T-helper 2 cell (primary cell): Measurements from ENCODE around the gene ANKRD29.

Experiments used
- DNase-seq, 5 experiments: peaks; one replicate each; pipeline versions ENCODE4 v3.0.0 to v3.0.0-alpha.2; 2012 to 2022

Gene ANKRD29

DNA sequence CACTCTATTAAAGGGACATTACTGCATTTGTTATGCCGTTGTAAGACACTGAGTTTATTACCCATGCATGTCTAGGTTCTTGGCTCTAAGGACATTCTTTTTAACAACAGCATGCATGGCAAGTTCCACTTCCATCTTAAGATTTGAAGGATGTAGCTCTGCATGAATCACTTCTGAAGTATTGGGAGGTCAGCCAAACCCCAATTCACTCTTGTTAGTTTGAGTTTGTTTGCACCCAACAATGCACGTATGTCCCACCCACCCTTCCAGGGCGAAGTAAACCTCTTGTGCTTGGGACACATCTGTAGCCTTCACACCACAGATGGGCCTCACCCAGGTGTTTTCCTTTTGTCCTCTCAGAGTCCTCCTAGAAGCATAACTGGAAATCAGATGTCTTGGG, 21.0 kb upstream of the ANKRD29 start:
- DNase-seq, result no peak

DNA sequence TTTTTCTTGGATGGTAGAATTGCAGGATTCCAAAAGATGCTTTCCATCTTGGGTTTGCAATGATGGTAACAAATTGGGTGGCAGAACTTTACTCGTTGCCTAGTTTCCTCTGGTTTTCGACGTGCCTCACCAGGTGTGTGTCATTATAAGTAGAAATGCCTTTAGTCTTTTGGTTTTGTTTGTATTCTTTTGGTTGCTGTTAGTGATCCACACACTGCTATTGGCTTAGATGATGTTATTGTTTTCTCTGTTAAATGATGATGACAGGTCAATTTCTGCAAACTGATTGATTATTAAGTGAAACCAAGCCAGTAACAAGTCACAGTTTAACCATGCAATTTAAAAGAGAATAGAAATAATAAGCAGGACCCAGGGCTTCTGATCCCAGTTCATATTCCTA, 20.4 kb upstream of the ANKRD29 start:
- no peak for DNase-seq

DNA sequence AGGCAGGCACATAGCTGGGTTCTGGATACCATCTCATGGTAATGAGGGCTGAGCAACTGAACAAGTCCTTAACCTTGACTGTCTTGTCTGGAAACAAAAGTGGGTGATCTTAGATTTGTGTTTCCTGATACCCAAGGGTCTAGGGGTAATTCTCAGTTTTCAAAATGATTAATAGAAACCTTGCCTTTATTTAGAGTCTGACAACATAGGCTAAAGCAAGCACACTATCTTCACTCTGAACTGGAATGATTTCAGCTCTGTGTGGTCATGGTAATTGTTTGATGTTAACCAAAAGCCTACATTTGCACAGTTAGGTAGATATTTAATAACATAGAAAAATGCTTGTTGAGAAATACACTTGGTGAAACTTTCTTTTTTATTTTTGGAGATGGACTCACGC, 19.8 kb upstream of the ANKRD29 start:
- no peak for DNase-seq

DNA sequence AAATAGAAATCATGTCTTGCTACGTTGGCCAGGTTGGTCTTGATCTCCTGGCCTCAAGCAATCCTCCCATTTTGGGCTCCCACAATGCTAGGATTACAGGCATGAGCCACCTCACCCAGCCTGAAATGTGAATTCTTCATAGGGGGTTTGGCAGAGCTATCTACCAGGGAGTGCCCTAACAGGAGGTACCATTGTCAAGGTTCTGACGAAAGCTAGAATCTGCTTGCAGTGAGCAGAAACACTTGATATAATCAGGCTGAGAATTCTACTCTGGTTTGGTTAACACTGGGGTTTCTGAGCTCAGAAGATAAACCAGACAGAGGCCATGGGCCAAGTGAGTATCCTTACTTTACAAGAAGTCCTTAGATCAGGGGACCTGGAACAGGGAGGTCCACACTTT, 19.3 kb upstream of the ANKRD29 start:
- no peak for DNase-seq

DNA sequence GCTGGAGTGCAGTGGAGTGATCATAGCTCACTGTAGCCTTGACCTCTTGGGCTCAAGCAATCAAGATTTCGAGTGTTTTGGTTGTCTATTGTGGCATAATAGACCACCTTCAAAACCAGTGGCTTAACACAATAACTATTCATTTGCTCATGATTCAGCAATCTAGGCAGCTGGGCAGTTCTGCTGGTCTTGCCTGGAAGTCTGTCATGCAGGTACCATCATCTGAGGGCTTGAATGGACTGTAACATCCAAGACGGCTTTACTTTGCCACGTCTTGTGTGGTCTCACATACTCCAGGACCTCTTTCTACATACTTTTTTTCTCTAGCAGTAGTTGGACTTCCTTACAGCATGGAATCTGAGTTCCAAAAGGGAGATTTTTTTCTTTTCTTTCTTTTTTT, 13.2 kb upstream of the ANKRD29 start:
- no peak for DNase-seq

DNA sequence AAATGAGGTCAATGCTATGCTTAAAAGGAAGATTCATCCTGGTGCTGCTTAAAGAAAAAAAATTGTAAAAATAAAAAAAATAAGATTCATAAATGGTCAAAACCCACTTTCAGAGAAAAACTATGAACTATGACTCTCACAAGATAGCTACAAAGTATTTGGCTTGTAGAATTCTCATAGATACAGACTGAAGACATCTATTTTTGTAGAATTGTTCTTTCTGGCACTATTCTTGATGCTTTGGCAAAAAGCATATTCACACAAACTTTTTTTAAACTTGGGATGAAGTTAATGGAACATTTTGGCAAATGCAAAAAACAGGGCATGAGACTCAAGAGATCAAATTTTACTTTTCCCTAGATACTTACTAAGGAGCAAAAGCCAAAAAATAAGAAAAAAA, 12.5 kb upstream of the ANKRD29 start:
- DNase-seq, result no peak

DNA sequence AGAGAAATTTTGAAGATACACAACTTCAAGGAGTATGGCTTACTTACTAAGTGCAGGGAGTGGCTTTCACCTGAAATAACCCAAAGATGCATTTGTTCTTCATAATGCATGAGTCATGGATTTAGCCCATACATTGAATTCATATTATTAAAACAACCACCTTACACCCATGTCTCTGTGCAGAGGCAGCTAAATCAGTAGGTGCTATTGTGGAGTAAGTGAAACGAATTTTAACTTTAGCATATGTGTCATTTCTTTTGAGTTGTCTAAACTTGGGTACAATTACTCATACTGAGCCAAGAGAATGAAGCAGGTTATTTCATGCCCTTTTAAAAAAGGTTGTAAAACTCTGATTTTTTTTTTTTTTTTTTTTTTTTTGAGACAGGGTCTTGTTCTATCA, 11.0 kb upstream of the ANKRD29 start:
- DNase-seq, result no peak

DNA sequence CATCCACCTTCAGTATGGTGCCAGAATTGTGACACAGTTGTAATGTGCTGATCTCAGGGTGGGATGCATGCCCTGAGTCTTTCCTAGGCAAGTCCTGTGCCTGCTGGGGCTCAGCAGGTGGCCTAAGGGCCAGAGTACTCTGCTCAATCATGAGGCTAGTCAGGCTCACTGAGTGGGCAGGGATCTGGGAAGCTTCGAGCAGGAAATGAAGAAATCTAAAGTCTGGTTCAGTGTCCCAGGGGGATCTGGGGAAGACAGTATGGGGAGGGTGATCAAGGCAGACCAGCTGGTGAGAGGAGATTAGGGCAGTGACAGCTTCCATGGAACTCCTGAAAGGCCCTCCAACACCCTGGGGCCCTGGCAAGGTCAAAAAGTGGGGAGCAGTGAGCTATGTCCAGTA, 8.9 kb upstream of the ANKRD29 start:
- no peak for DNase-seq

DNA sequence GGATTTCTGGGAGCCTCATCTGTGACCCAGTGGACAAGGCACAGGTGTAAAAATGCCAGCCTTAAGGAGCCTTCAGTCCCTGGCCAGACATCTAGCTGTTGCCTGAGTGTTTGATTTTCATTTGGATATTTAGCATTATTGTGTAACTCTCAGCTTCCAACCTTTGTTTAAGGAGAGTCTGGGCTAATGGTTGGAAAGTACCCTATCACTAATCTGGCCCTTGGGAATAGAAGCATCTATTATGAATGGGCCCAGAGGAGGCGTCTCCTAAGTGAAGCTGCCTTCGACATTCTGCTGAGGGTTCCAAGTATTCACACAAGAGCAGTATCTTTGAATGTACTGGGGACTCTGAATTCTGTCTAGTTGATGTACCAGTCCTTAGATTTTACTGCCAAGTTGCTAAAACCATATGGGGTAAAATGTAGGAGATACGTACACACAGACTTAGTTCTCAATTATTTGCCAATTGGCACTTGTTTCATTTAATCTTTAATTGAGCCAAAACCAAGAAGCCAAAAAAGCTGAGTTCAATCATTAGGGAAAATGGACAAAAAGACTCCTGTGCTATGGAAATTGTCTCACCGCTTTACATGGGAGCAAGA, 7.2 kb upstream of the ANKRD29 start:
- DNase-seq, result no peak

DNA sequence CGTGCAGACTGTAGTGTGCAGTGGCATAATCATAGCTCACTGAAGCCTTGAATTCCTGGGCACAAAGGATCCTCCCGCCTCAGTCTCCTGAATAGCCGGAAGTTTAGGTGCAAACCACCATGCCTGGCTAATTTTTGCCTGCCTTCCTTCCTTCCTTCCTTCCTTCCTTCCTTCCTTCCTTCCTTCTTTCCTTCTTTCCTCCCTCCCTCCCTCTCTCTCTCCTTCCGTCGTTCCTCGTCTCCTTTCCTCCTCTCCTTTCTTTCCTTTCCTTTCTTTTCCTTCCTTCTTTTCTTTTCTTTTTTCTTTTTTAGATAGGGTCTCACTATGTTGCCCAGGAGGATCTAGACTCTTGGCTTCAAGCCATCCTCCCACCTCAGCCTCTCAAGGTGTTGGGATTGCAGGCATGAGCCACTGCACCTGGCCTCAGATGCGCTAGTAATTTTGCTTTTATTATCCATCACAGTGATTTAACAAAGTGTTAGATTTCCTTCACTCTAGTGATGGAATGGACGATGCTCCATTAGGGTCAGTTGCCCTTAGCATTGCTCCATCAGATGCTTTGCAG, 6.6 kb upstream of the ANKRD29 start:
- no peak for DNase-seq

DNA sequence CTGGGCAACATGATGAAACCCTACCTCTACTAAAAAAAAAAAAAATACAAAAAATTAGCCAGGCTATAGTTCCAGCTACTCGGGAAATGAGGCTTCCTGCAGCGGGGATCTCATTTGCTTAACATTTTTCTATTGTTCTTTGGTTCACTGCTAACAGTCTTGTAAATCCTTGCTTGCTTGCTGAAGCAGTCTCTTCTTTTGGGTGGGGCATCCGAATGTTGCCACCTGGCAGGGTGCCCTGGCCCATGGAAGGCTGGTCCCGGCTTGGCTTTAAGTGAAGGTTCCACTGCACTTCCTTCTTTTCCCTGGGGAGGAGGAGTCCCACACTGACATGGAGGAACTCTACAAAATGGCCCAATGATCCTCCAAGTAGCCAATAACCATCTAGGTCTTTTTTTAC, 6.0 kb upstream of the ANKRD29 start:
- no peak for DNase-seq

DNA sequence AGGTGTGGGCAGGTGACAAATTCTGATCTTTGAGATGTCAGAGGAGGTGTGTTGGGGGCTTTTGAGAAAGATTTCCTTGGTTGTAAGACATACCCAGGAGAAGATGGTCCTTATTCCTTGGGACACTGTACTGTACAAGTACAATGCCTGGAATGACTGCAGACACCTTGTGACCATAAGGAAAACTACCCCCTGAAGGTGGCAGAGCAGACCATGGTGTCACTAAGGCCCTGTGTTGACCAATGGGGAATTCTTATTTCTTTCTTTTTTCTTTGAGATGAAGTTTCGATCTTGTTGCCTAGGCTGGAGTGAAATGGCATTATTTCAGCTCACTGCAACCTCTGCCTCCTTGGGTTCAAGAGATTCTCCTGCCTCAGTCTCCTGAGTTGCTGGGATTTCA, 4.4 kb upstream of the ANKRD29 start:
- no peak for DNase-seq

DNA sequence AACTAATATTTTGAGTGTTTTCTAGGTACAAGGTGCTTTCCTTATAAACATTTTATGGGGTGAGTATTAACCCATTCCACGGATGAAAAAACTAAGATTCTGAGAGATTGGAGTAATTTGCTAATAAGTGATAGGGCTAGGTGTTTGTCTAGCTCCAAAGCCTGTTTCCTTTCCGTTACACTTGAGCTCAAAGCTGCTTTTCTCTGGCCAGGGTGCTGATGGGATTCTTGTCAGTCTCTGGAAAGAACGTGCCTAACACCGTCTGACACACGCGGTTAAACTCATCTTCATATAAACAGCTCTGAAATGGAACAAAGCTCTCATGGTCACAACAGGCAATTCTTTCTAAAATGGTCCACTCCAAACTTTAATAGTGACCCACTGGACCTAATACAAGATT, 2.0 kb upstream of the ANKRD29 start:
- no peak for DNase-seq

DNA sequence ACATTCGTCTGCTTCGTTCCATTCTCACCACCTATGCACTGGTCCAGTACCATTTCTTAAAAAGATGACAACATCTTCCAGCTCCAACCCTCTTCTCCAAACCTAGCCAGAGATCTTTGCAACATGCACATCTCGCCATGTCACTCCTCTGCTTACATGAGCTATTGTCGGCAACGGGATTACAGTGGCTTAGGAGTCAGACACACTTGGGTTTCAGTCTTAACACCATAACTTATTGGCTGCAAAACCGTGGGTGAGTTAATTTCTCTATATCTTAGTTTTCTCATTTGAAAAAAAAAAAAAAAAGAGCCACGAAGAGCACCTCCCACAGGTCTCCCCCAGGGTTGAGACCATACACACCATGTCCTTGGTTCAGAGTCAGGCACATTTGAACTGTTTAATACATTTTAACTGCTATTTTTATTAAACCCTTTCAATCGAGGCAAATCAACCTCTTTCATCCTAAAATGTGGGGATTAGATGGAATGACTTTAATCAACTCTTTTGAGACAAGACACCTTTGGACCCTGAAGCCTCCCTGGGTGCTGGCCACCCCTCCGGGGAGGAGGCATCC, 889 bp downstream of the ANKRD29 start:
- peak in 1 of 5 experiments; percentile 26 for DNase-seq

DNA sequence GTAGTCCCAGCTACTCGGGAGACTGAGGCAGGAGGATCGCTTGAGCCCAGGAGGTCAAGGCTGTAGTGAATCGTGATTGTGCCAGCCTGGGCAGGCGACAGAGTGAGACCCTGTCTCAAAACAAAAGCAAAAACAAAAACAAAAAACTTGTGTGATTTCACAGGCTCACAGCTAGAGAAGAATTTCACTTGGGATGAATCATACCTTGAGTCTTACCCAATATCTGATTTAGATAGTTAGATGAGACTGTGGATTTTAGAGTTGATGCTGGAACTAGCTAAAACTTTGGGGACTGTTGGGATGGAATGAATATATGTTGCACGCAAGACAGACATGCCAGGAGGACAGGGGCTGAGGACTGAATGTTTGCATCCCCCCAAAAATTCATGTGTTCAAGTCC, 4.4 kb downstream of the ANKRD29 start:
- no peak for DNase-seq

DNA sequence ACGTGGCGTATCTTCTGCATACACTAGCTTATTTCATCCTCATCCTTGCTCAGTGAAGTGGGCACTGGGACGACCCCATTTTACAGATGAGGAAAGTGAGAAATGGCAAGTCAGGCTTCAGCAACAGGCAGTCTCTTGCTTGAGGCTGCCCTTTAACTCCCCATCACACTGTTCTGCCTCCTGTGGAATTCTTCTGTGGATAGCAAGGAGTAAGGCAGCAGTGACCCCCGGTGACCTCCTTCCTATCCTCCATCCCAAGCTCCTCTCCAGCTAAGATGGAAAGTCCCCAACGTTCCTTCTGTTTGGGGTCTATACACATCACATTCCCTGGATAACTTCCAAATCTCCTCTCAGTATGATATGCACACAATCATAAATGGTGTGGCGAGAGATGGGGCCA, 10.5 kb downstream of the ANKRD29 start:
- DNase-seq, result no peak

DNA sequence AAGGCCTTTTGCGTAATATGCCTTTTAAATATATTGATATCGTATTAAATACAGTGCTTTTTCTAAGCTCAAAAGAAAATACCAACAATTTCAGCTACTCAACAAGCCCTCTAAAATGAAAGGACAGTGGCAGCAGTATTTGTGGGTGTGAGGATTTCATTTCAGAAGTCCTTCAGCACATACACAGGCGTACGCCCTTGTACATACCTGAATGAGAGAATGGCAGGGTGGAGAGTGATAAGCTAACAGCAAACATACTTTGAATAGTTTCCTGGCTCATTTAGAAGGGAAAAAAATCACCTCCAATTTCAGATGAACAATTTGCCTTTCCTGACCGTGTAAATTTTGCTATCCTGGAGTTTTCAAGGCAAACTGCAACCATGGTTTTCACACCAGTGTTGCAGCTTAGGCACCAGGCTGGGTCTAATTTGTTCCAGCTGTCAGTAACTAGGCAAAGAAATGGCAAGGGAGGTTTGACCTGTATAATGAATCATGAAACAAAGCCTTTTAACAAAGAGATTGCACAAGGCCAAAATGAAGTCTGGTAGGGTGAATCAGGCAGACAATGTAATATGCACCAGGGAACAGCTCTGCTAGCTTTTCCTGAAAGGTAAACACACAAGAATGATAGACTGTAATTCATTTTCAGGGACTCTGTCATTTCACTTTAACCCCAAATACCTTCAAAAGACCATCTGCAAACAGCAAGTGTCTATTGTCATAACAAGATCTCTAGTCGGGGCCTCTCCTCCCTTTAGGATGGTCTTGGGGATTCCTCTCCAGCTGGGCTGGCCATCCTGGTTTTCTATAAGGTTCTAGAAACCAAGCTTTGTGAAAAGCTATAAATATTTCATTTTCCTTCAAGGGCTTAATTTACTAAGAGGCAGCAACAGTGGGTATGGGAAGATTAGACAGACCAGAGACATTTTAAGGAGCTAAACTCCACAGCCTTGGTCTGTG, 11.5 kb downstream of the ANKRD29 start:
- DNase-seq, result no peak

DNA sequence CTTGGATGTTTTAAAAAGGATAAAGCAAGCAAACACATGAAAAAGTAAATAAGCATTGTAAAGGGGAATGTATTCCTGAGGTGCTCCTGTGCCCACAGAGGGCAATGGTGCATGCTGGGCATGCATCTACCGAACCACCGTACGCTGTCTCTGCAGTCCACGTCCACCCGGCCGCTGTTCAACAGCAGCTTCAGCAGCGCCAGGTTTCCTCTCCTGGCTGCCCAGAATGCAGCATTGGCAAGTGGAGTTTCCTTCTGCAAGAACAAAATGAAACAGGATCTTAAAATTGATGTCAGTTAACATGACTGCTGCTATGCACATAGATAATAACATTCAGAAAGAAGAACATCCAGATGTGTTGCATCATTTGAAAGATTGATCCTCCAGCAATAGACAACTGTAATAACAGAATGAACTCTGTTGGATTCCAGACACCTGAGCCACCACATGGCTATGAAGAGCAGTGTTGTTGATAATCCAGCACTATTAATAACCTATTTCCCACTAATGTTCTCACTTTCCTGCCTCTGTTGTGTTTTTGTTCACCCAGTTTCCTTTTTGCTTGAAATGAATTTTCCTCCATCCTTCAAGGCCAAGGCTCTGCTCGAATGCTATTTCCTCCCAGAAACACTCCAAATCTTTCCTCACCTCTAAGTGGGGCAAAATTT, 13.6 kb downstream of the ANKRD29 start:
- DNase-seq, result no peak

DNA sequence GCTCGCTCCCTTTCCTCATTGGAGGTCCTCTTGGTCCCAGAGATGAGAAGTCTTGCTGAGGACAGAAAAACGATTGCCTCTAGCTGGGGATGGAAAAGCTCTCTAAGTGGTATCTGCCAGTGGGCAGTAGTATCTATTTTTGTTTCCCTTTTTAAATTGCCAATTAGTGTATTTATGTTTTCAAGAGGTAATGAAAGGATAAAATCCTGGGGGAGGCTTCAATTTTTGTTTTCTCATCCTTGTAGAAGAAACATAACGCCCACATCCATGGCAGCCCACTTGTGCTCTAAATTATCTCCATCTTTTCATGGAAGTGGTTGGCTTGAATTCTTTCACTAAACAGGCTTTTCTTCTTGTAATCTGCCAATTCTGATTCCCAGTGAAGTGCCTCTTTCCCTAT, 14.3 kb downstream of the ANKRD29 start:
- no peak for DNase-seq

DNA sequence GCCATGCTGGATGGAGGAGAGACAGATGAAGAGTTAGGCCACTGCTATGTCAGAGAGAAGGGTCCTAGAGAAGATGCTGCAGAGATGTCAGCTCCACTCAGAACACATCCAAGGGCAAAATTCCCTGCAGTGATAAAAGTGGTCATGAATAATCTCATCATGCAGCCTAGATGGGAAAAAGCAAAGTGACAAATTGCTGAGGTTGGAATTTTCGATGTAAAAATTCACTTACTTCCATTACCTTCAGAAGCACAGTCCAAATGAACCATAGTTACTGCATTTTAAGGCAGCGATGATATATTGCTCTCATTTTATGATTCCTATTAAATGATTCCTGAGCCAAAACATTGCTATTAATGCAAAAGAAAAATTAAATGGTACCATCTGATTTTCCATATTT, 16.4 kb downstream of the ANKRD29 start:
- no peak for DNase-seq

DNA sequence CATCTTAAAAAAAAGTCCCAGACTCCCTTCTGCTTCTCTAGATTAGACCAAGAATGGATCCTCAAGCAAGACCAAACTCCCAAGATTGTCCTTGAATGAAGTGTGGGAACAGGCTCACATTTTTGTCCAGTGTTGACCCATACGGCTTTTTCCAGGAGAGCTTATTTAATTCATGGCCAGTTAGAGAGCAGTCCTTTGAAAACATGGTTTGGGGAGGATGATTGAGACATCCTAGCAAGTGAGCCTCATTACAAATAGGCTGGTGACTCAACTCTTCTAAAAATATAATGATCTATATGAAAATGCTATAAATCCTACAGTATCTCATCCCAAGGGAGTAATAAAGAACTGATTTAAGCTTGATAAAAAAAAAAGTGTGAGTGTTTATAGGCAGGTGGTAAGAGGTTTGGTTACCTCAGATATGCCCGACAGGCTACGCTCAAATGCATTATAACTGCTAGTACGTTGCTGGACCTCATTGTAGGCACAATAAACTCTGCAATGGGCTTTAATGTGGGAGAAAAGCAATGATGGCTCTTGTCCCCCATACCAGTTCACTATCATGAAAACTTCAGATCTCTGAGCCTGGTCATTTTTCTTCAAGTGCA, 17.0 kb downstream of the ANKRD29 start:
- DNase-seq, result no peak

DNA sequence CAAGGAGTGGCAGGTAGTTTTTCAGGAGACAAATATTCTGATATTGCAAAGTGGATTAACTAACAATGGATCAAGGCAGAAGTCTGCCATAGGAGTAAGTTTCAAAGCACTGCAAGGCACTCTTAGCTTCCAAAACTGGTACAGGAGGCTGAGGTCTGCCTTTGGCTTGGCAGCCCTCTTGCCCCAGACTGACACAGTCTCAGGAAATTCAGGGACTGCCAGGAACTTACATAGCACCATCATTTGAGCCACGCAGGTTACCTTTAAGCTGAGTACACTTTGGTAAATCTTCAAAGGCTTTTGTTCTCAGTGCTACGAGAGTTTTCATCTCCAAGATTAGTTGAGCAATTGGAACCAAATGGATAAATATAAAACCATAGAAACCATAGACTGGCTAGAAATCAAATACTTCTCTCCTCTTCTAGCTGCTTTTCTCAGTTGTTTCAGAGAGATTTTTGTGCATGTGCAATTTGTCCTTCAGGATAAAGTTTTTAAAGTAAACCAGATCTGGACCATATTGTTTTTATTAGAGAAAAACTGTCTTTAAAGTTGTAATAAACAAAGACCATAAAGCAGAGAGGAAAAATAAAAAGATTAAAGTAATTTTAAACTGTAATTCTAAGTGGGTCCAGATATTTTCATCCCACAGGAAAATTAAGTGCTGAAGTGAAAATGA, 18.8 kb downstream of the ANKRD29 start:
- DNase-seq, result no peak
